GM12864 (cell line): ENCODE results near the gene SCN3B.

Source experiments
- DNase-seq: peaks from one replicate; pipeline ENCODE4 v3.0.0-alpha.2; 2011; ENCODE audit warnings: low read depth
- H3K4me3 ChIP-seq: 2 replicates; pipeline ENCODE4 v1.5.1; 2011; ENCODE audit warnings: mild to moderate bottlenecking, low read depth, low read length, control low read depth
- CTCF ChIP-seq: IDR thresholded peaks from 2 replicates; pipeline ENCODE4 v1.5.1; 2011; ENCODE audit warnings: low read depth, mild to moderate bottlenecking, moderate library complexity, low read length, control low read depth, inconsistent platforms; ENCODE audit errors: missing control alignments

The SCN3B gene

GRCh38 chr11:123607781-123608180 is 46.6 kb downstream of the SCN3B start:
- DNase-seq = no peak
- H3K4me3 ChIP-seq = no peak overlapping the region
- TF ChIP-seq CTCF = no peak

- TF ChIP-seq CTCF = no peak
- DNase-seq = no peak
- no peak overlapping the region for H3K4me3 ChIP-seq
Observed at GRCh38 chr11:123603666-123604065, 50.8 kb downstream of the SCN3B start.

GRCh38 chr11:123601743-123602142 is 52.7 kb downstream of the SCN3B start:
- no peak for TF ChIP-seq CTCF
- DNase-seq = no peak
- no peak overlapping the region for H3K4me3 ChIP-seq

DNA sequence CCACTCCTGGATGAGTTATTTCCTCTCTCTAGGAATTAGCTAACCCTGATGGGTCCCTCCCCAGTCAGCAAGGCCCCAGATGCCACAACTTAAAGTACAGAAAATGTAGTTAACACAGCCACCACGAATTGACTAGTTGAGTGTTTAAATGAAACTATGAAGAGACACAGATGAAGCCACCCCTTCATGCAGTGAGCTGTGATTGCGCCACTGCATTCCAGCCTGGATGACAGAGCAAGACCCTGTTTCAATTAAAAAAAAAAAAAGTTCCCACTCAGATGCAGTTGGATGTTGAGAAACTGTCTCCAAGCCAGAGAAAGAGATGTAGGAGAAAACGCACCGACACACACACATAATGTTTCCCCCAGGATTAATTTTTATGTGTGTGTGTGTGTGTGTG is 53.3 kb downstream of the SCN3B start:
- H3K4me3 ChIP-seq = no peak overlapping the region
- no peak for TF ChIP-seq CTCF
- no peak for DNase-seq

GRCh38 chr11:123597859-123598258 is 56.6 kb downstream of the SCN3B start:
- no peak for TF ChIP-seq CTCF
- no peak for DNase-seq
- no peak overlapping the region for H3K4me3 ChIP-seq

- H3K4me3 ChIP-seq = no peak overlapping the region
- TF ChIP-seq CTCF = no peak
Observed at GRCh38 chr11:123594921-123595320, 59.5 kb downstream of the SCN3B start.

GRCh38 chr11:123594188-123594901 is 60.1 kb downstream of the SCN3B start:
- no peak for DNase-seq
- H3K4me3 ChIP-seq = no peak overlapping the region
- TF ChIP-seq CTCF = no peak

More at GRCh38 chr11:123594921-123595320, 59.5 kb downstream of the SCN3B start:
- DNase-seq = no peak
